SK-N-SH (cell line): ENCODE results near the gene ATP1A2.

Source experiments
- EZH2phosphoT487 ChIP-seq: fragments of 200-600 bp; sonication (generic); IDR thresholded peaks from 2 replicates; pipeline ENCODE4 v1.6.1; 2017; ENCODE audit warnings: low read depth, mixed run types, mild to moderate bottlenecking, antibody characterized with exemption, moderate library complexity, borderline replicate concordance
- FOSL2 ChIP-seq: IDR thresholded peaks from 2 replicates; pipeline ENCODE4 v1.4.0; 2012; ENCODE audit warnings: low read depth, mild to moderate bottlenecking, moderate library complexity, borderline replicate concordance
- GABPA ChIP-seq: IDR thresholded peaks from 2 replicates; pipeline ENCODE4 v1.4.0; 2012; ENCODE audit warnings: low read depth, mild to moderate bottlenecking
- GATA2 ChIP-seq: sonication (generic); formaldehyde crosslinking; IDR thresholded peaks from 2 replicates; pipeline ENCODE4 v1.5.0; 2020; ENCODE audit warnings: mild to moderate bottlenecking, missing genetic modification reagents
- MEF2A ChIP-seq: IDR thresholded peaks from 2 replicates; pipeline ENCODE4 v1.4.0; 2012; ENCODE audit warnings: low read depth, borderline replicate concordance
- SMC3 ChIP-seq: IDR thresholded peaks from 2 replicates; pipeline ENCODE4 v1.6.1; 2012; ENCODE audit warnings: low read depth, low read length, improper control_type of control experiment
- TAF1 ChIP-seq: IDR thresholded peaks from 2 replicates; pipeline ENCODE4 v1.6.1; 2012; ENCODE audit warnings: low read depth, mild to moderate bottlenecking, low read length, moderate library complexity, borderline replicate concordance
- TF ChIP-seq, protein P1 (sequence below): IDR thresholded peaks from 2 replicates; pipeline ENCODE4 v1.4.0; 2012; ENCODE audit warnings: low read depth, borderline replicate concordance
- TF ChIP-seq, protein P2 (sequence below): fragments of 200-600 bp; sonication (generic); IDR thresholded peaks from 2 replicates; pipeline ENCODE4 v1.6.1; 2017; ENCODE audit warnings: antibody characterized with exemption, mild to moderate bottlenecking, moderate library complexity
- TF ChIP-seq, protein P3 (sequence below): IDR thresholded peaks from 2 replicates; pipeline ENCODE4 v1.4.0; 2012; ENCODE audit warnings: low read depth

DNA sequence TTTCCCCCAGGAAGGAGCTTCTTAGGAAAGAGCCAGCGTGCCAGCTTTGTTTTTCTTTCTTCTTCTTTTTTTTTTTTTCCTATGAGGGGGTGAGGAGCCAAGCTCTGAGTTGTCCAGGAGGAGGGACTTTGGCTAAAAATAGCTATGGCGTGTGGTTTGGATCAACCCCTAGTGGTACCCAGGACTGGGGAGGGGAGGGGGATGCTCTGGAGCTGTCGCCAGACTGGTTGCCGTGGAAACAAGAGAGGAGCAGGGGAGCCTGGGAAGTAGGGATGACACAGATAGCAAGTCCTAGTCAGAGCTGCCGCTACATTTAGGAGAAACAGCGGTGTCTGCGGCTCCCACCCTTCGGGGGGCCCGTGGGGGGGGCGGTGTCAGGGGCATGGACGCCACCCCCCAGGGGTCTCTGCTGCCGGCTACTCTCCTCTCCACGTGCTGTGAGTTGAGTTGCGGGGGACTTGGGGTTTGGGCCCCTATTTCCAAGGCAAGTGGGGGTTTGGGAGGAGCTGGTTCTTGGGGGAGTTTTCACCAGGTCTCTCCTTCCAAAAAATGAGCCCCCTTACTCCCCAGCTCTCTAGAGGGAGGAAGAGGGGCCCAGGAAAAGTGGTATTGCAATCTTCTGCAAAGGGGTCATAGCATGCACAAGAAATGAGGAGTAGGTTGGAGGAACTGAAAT is 34.2 kb upstream of the ATP1A2 start, which contains the start of gene KCNJ9:
- TF ChIP-seq, protein P1, sequence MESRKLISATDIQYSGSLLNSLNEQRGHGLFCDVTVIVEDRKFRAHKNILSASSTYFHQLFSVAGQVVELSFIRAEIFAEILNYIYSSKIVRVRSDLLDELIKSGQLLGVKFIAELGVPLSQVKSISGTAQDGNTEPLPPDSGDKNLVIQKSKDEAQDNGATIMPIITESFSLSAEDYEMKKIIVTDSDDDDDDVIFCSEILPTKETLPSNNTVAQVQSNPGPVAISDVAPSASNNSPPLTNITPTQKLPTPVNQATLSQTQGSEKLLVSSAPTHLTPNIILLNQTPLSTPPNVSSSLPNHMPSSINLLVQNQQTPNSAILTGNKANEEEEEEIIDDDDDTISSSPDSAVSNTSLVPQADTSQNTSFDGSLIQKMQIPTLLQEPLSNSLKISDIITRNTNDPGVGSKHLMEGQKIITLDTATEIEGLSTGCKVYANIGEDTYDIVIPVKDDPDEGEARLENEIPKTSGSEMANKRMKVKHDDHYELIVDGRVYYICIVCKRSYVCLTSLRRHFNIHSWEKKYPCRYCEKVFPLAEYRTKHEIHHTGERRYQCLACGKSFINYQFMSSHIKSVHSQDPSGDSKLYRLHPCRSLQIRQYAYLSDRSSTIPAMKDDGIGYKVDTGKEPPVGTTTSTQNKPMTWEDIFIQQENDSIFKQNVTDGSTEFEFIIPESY, result no peak
- TF ChIP-seq MEF2A (no peak), SMC3 (no peak), GABPA (no peak), FOSL2 (no peak), TAF1 (no peak), GATA2 (CRISPR knock-in tag) (no peak), EZH2phosphoT487 (no peak)
- TF ChIP-seq, protein P2, sequence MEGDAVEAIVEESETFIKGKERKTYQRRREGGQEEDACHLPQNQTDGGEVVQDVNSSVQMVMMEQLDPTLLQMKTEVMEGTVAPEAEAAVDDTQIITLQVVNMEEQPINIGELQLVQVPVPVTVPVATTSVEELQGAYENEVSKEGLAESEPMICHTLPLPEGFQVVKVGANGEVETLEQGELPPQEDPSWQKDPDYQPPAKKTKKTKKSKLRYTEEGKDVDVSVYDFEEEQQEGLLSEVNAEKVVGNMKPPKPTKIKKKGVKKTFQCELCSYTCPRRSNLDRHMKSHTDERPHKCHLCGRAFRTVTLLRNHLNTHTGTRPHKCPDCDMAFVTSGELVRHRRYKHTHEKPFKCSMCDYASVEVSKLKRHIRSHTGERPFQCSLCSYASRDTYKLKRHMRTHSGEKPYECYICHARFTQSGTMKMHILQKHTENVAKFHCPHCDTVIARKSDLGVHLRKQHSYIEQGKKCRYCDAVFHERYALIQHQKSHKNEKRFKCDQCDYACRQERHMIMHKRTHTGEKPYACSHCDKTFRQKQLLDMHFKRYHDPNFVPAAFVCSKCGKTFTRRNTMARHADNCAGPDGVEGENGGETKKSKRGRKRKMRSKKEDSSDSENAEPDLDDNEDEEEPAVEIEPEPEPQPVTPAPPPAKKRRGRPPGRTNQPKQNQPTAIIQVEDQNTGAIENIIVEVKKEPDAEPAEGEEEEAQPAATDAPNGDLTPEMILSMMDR, result no peak
- TF ChIP-seq, protein P3, sequence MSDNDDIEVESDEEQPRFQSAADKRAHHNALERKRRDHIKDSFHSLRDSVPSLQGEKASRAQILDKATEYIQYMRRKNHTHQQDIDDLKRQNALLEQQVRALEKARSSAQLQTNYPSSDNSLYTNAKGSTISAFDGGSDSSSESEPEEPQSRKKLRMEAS, result no peak
